GM12801 (cell line): ENCODE data around the gene CEP43.

Experiments
- TF ChIP-seq, protein P1 (sequence below): IDR thresholded peaks from one replicate; pipeline ENCODE4 v1.5.1; 2011; ENCODE audit warnings: control low read depth; ENCODE audit not compliant: insufficient read length; ENCODE audit errors: extremely low read depth

Gene CEP43

DNA sequence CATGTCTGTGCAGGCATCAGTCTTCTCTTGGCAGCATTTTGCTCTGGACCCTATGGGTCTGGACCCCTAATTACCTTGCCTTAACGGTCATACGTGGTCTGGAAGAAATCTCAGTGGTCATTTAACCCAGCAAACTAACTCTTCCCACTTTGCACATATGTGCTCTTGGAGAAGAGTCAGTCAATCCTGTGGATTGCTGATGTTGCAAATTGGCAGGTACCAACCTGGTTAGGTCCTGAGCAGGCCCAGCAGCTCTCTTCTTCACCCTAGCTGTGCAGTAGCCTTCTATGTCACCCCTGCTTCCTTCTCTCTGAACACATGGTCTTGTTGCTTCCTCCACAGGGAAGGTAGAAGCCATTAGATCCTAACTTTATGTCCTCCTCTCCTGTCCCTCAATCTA, 1.6 kb downstream of the CEP43 start:
- TF ChIP-seq, protein P1, sequence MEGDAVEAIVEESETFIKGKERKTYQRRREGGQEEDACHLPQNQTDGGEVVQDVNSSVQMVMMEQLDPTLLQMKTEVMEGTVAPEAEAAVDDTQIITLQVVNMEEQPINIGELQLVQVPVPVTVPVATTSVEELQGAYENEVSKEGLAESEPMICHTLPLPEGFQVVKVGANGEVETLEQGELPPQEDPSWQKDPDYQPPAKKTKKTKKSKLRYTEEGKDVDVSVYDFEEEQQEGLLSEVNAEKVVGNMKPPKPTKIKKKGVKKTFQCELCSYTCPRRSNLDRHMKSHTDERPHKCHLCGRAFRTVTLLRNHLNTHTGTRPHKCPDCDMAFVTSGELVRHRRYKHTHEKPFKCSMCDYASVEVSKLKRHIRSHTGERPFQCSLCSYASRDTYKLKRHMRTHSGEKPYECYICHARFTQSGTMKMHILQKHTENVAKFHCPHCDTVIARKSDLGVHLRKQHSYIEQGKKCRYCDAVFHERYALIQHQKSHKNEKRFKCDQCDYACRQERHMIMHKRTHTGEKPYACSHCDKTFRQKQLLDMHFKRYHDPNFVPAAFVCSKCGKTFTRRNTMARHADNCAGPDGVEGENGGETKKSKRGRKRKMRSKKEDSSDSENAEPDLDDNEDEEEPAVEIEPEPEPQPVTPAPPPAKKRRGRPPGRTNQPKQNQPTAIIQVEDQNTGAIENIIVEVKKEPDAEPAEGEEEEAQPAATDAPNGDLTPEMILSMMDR, result no peak

DNA sequence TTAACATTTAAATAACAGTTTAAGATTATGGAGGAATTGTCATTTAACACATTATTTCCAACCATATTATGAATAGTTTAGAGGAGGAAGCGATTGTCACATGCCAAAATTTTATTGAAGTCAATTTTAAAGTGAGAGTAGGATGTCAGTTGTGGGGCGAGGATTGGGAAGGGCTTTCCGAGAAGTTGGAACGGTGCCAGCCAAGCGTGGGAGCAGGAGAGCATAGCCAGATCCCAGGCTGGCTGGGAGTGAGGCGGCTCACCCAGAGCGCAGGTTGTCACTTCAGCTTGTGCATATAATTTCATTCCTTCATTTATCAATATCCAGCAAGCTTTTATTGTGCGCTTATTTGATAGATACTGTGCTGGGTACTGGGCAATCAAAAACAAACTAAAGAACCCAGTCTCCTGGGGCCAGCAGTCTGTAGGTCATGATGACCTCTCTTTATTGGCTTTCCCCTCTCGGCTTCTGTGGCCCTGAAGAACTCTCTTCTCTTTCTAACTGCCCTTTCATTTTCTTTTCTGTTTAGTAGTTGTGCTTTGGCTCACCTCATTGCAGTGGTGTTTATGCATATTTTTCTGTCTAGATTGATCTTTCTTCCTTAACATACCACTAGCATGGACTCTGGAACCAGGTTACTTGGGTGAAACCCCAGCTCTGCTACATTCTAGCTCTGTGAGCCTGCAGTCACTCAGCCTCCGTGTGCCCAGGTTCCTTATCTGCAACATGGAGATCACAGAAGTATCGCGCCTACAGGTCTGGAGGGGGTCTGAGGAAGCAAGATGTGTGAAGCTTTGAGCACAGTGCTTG, 6.4 kb downstream of the CEP43 start:
- TF ChIP-seq, protein P1, result no peak

DNA sequence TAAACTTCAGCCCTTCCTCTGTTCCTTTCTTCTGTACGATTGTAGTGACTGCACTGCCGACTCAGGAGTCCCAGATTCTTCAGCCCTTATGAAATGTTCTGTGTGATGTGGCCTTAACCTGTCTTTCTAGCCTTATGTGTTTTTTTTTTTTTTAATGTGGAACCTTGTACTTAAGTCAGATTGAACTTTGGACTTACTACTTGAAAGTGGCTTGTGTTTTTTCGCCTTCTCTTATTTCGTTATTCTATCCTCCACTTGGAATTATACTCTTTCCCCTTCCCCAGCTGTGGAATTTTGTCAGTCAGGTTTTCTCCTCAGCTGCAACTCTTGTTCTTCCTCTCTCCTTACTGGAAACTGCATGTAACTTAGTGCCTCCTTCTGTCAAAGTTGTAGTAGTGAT, 8.8 kb downstream of the CEP43 start:
- TF ChIP-seq, protein P1, result no peak

DNA sequence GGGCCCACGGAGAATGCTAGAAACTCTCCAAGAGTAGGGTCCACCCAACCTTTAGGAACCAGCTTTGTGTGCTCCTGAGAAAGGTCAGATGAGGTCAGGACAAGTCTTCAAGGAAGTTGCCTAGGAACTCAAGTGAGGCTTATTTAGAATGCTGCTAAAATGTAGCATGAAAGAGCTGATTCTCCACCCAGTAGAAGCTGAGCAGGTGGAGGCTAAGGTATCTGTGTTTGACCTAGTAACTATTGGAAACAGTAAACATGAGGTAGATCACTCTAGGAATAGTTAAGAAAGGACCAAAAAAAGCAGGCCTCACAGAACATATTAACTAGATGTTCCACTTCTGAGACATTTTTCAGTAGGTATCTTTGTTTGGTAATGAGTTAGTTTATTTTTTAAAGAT, 13.9 kb downstream of the CEP43 start:
- TF ChIP-seq, protein P1, result no peak

DNA sequence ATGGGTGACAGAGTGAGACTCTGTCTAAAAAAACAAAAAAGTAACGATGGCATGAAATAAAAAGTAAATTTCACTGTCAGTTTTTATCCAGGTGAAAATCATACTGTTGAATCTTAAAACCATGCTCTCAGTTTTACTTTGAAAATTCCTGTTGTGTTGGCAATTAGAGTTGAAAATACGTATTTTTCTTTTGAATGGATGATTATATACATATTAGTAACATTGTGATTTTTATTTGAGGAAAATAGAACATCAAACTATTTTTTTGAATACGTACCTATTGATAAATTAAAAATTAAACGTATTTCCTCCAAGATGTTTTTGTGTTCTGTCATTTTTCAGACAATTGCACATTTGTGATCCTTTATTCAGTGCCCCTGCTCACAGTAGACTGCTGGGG, 14.7 kb downstream of the CEP43 start:
- TF ChIP-seq, protein P1, result no peak

DNA sequence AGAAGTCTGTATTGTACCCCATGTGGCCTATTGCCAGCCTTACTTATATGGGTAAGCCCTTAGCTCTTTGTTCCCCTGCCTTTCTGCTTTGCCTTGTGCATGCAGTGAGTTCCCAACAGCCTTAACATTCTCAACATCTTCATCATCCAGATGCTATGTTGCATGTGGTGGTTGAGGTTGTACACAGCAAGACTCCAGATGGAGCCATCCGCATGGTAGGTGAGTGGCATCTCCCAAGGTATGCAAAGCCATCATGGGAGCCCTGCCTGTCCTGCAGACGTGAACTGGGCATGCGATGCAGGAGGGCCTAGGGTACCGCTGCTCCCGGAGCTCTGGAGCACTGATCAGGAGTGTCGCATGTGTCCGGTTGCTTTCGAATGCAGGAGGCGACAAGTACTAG, 16.1 kb downstream of the CEP43 start:
- TF ChIP-seq, protein P1, result no peak

DNA sequence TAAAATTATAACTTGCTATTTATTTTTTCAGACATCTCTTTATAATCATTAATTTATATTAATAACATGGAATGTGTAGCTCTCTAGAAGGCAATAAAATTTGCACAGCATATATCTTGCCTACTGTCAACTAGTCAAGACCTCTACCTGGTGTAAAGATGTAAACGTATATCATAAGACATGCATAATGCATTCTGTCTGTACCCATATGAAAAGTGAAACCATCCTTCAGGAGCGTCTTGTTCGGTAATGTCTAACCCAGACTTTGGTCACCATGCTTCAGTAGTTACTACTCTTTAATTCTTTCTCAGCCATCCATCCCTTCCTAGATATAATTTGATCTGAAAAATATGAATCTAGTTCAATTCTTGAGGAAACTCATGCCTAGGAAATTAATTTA, 21.0 kb downstream of the CEP43 start:
- TF ChIP-seq, protein P1, result no peak
